ENCODE measurements around the gene LTBP3.
"Not testable (repeated sequence)": the region's sequence is repeated elsewhere in the genome, so short reads cannot be mapped to it uniquely, and the experiment has no call there.

Gene LTBP3

GRCh38 chr11:65538232-65538914, 19.8 kb downstream of the LTBP3 start:
- no peak for DNase-seq (ENCODE audit: low read depth in 2 of 3, low spot score in 1 of 3)

- no peak for DNase-seq (ENCODE audit: low read depth in 2 of 3, low spot score in 1 of 3)
Measured at GRCh38 chr11:65537620-65538231, 20.4 kb downstream of the LTBP3 start.

GRCh38 chr11:65537296-65537597, 20.9 kb downstream of the LTBP3 start:
- DNase-seq (ENCODE audit: low read depth in 2 of 3, low spot score in 1 of 3): no peak

GRCh38 chr11:65536412-65537295, 21.5 kb downstream of the LTBP3 start:
- no peak for DNase-seq (ENCODE audit: low read depth in 2 of 3, low spot score in 1 of 3)

GRCh38 chr11:65535102-65535501, 23.1 kb downstream of the LTBP3 start:
- DNase-seq (ENCODE audit: low read depth in 2 of 3, low spot score in 1 of 3): no peak

DNA sequence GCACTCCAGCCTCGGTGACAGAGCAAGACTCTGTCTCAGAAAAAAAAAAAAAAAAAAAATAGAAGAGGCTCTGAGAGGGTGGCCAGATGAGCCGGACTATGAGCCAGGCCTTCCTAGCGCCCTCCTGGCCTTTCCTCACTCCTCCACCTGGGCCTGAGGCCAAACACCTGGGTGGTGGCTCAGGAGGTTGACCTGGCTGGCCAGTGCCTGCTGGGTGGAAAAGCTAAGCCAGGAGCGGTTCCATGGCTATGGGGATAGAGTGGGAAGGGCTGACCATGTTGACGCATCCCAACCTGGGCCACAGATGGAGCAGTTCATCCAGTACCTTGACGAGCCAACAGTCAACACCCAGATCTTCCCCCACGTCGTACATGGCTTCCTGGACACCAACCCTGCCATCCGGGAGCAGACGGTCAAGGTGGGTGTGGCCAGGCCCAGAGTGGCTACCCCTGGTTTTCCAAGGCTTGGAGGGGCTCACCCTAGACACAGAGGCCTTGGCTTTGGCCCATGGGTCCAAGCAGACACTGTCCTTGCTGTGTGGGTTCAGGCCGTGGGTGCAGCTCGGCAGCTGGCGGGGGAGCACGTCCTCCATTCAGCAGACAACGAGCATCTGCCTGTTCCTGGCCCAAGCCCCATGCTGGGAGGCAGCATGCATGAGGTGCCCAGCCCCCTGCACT, 25.6 kb downstream of the LTBP3 start:
- DNase-seq (ENCODE audit: low read depth in 2 of 3, low spot score in 1 of 3): no peak

- no peak for DNase-seq (ENCODE audit: low read depth in 2 of 3, low spot score in 1 of 3)
Measured at GRCh38 chr11:65530157-65530496, 28.0 kb downstream of the LTBP3 start.

GRCh38 chr11:65529475-65530156, 28.5 kb downstream of the LTBP3 start:
- DNase-seq (ENCODE audit: low read depth in 2 of 3, low spot score in 1 of 3): no peak

GRCh38 chr11:65528819-65529350, 29.3 kb downstream of the LTBP3 start:
- DNase-seq (ENCODE audit: low read depth in 2 of 3, low spot score in 1 of 3): no peak

- no peak for DNase-seq (ENCODE audit: low read depth in 2 of 3, low spot score in 1 of 3)
Measured at GRCh38 chr11:65526744-65527143, 31.4 kb downstream of the LTBP3 start.

DNA sequence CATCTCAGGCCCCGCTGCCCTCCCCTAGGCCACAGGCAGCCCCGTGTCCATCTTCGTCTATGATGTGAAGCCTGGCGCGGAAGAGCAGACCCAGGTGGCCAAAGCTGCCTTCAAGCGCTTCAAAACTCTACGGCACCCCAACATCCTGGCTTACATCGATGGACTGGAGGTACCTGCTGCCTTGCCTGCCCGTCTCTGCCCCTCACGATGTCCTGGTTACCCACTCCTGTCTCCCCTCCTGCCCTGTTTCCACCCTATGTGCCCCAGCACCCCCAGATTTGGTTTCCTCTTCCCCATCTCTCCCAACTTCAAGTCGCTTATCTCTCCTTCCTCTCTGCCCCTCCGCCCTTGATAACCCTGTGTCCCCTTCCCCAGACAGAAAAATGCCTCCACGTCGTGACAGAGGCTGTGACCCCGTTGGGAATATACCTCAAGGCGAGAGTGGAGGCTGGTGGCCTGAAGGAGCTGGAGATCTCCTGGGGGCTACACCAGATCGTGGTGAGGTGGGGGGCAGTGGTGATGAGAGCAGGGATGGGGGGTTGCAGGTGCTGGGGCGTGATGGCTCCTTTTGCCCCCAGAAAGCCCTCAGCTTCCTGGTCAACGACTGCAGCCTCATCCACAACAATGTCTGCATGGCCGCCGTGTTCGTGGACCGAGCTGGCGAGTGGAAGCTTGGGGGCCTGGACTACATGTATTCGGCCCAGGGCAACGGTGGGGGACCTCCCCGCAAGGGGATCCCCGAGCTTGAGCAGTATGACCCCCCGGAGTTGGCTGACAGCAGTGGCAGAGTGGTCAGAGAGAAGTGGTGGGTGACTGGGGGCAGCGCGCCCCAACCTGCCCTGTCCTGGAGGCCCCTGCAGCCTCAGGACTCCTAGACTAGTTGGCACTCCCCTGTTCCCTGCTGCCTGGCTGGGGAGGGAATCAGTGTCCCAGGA, 32.3 kb downstream of the LTBP3 start:
- DNase-seq (ENCODE audit: low read depth in 2 of 3, low spot score in 1 of 3): no peak

DNA sequence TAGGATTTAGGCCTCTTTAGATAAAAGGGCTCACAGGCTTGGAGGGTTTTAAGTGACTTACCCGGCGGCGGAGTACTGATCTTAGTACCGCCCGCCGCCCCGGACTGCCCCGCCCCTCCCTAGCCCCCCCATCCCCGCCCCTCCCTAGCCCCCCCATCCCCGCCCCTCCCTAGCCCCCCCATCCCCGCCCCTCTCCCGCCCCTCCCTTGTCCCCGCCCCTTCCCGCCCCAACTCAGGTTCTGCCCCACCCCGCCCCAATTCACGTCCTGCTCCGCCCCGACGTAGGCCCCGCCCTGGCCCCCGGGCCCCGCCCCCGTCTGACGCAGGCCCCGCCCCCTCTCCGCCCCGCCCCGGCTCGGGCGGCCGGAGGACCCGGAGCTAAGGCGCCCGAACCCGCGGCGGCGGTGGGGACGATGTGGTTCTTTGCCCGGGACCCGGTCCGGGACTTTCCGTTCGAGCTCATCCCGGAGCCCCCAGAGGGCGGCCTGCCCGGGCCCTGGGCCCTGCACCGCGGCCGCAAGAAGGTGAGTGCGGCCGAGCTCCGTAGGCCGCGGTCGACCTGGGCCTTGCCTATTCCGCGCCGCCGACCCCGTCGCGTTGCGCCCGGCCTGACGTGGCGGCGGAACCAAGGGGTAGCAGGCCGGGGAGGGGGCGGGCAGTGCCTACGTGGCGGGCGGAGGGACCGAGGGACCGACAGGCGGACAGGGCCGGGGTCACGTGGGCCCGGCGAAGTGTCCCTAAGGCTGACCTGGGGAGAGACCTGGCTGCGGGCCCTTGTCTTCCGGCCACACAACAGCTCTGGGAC, 33.2 kb downstream of the LTBP3 start, which contains the start of gene SCYL1:
Gene SCYL1 (plus strand): TSS at position 343 of the 805 bp plus-strand sequence. CDS start 71 bp downstream, at position 414.
- peak; percentile 61 to 81 (median 70) for DNase-seq (ENCODE audit: low read depth in 2 of 3, low spot score in 1 of 3)

- no peak for DNase-seq (ENCODE audit: low read depth in 2 of 3, low spot score in 1 of 3)
Measured at GRCh38 chr11:65524014-65524740, 34.0 kb downstream of the LTBP3 start.

GRCh38 chr11:65523631-65523968, 34.6 kb downstream of the LTBP3 start:
- not testable (repeated sequence) for DNase-seq (ENCODE audit: low read depth in 2 of 3, low spot score in 1 of 3)

DNA sequence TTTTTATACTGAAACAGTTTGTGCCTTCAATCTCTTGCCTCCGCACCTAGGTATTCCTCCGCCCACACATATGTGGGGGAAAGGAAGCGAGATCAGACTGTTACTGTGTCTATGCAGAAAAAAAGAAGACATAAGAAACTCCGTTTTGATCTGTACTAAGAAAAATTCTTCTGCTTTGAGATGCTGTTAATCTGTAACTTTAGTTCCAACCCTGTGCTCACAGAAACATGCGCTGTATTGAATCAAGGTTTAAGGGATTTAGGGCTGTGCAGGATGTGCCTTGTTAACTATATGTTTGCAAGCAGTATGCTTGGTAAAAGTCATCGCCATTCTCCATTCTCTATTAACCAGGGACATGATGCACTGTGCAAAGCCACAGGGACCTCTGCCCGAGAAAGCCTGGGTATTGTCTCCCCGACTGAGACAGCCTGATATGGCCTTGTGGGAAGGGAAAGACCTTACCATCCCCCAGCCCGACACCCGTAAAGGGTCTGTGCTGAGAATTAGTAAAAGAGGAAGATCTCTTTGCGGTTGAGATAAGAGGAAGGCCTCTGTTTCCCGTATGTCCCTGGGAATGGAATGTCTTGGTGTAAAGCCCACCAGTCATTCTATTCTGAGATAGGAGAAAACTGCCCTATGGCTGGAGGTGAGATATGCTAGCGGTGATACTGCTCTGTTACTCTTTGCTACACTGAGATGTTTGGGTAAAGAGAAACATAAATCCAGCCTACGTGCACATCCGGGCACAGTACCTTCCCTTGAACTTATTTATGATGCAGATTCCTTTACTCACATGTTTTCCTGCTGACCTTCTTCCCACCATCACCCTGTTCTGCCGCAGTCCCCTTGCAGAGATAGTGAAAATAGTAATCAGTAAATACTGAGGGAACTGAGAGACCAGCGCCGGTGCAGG, 35.2 kb downstream of the LTBP3 start:
- not testable (repeated sequence) for DNase-seq (ENCODE audit: low read depth in 2 of 3, low spot score in 1 of 3)

DNA sequence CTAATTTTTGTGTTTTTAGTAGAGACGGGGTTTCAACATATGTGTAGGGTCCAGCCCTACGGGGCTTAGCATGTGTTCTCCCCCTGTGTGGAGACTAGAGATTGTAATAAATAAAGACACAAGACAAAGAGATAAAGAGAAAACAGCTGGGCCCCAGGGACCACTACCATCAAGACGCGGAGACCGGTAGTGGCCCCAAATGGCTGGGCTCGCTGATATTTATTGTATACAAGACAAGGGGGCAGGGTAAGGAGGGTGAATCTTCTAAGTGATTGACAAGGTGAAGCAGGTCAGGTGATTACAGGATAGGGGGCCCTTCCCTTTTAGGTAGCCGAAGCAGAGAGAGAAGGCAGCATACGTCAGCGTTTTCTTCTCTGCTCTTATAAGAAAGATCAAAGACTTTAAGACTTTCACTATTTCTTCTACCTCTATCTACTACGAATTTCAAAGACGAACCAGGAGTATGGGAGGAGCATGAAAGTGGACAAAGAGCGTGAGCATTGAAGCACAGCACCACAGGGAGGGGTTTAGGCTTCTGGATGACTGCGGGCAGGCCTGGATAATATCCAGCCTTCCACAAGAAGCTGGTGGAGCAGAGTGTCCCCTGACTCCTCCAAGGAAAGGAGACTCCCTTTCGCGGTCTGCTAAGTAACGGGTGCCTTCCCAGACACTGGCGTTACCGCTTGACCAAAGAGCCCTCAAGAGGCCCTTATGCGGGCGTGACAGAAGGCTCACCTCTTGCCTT, 36.2 kb downstream of the LTBP3 start:
- not testable (repeated sequence) for DNase-seq (ENCODE audit: low read depth in 2 of 3, low spot score in 1 of 3)

All from stimulated activated CD4-positive, alpha-beta T cell treated with anti-CD3 and anti-CD28 coated beads, Interleukin-12 subunit alpha, Interleukin-12 subunit beta, amount 100 ng/mL, for 48 hours (primary cell).